ENCODE results near the gene UBN1. TPM values are rescaled to one million over a fixed set of nuclear protein-coding genes. Genes with fewer than 3 reads are reported as not detected.

UBN1 gene
- total and polyA plus RNA-seq, 4 donors: 7.3 to 19.7 (median 14.2) TPM

GRCh38 chr16:4873091-4873490 lies 25.8 kb downstream of the UBN1 start:
- DNase-seq (ENCODE audit: low spot score): no peak
- Histone ChIP-seq H3K4me1 (ENCODE audit: control insufficient read depth in 4 of 4, insufficient read depth in 4 of 4, low read length in 3 of 4) (peaks cover 3 to 15% (median 14%) of the 10 kb centered on the region in 4 donors), H3K27me3 (ENCODE audit: control insufficient read depth in 4 of 4, insufficient read depth in 4 of 4, low read length in 3 of 4) (no peaks in the 10 kb centered on the region), H3K36me3 (ENCODE audit: control insufficient read depth in 4 of 4, insufficient read depth in 3 of 4, low read depth in 1 of 4, low read length in 3 of 4) (peaks cover 16 to 79% (median 61%) of the 10 kb centered on the region in 4 donors), H3K9me3 (ENCODE audit: control insufficient read depth in 4 of 4, low read length in 3 of 4) (no peaks in the 10 kb centered on the region), H3K4me3 (ENCODE audit: low read depth in 1 of 3, low read length in 3 of 3) (no peak overlapping the region), H3K9ac (ENCODE audit: low read depth in 1 of 2, low read length in 2 of 2) (no peak overlapping the region), H3K27ac (ENCODE audit: low read depth in 1 of 2, low read length in 2 of 2) (no peak overlapping the region)
- 86% methylated on average over 3 of the region's 3 CpGs for WGBS
- no peak for TF ChIP-seq GABPA (IDR thresholded peaks at IDR 0.05 in 1 of 2, conservative IDR thresholded peaks at IDR 0.05 in 1 of 2)
- TF ChIP-seq FOXA1 (IDR thresholded peaks at IDR 0.05): no peak
- TF ChIP-seq, protein P1, sequence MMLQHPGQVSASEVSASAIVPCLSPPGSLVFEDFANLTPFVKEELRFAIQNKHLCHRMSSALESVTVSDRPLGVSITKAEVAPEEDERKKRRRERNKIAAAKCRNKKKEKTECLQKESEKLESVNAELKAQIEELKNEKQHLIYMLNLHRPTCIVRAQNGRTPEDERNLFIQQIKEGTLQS (IDR thresholded peaks at IDR 0.05): no peak
- TF ChIP-seq HNF4A (conservative IDR thresholded peaks at IDR 0.05): no peak
- no peak for TF ChIP-seq YY1 (IDR thresholded peaks at IDR 0.05)
- TF ChIP-seq NR2F2 (IDR thresholded peaks at IDR 0.05): no peak
- no peak for TF ChIP-seq RXRA (IDR thresholded peaks at IDR 0.05)
- TF ChIP-seq RAD21 (IDR thresholded peaks at IDR 0.05): no peak
- TF ChIP-seq SP1 (IDR thresholded peaks at IDR 0.05): no peak
- TF ChIP-seq, protein P2, sequence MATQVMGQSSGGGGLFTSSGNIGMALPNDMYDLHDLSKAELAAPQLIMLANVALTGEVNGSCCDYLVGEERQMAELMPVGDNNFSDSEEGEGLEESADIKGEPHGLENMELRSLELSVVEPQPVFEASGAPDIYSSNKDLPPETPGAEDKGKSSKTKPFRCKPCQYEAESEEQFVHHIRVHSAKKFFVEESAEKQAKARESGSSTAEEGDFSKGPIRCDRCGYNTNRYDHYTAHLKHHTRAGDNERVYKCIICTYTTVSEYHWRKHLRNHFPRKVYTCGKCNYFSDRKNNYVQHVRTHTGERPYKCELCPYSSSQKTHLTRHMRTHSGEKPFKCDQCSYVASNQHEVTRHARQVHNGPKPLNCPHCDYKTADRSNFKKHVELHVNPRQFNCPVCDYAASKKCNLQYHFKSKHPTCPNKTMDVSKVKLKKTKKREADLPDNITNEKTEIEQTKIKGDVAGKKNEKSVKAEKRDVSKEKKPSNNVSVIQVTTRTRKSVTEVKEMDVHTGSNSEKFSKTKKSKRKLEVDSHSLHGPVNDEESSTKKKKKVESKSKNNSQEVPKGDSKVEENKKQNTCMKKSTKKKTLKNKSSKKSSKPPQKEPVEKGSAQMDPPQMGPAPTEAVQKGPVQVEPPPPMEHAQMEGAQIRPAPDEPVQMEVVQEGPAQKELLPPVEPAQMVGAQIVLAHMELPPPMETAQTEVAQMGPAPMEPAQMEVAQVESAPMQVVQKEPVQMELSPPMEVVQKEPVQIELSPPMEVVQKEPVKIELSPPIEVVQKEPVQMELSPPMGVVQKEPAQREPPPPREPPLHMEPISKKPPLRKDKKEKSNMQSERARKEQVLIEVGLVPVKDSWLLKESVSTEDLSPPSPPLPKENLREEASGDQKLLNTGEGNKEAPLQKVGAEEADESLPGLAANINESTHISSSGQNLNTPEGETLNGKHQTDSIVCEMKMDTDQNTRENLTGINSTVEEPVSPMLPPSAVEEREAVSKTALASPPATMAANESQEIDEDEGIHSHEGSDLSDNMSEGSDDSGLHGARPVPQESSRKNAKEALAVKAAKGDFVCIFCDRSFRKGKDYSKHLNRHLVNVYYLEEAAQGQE (IDR thresholded peaks at IDR 0.05): no peak
- TF ChIP-seq JUND (IDR thresholded peaks at IDR 0.05): no peak
- TF ChIP-seq FOXA2 (IDR thresholded peaks at IDR 0.05): no peak
- TF ChIP-seq, protein P3, sequence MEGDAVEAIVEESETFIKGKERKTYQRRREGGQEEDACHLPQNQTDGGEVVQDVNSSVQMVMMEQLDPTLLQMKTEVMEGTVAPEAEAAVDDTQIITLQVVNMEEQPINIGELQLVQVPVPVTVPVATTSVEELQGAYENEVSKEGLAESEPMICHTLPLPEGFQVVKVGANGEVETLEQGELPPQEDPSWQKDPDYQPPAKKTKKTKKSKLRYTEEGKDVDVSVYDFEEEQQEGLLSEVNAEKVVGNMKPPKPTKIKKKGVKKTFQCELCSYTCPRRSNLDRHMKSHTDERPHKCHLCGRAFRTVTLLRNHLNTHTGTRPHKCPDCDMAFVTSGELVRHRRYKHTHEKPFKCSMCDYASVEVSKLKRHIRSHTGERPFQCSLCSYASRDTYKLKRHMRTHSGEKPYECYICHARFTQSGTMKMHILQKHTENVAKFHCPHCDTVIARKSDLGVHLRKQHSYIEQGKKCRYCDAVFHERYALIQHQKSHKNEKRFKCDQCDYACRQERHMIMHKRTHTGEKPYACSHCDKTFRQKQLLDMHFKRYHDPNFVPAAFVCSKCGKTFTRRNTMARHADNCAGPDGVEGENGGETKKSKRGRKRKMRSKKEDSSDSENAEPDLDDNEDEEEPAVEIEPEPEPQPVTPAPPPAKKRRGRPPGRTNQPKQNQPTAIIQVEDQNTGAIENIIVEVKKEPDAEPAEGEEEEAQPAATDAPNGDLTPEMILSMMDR (IDR thresholded peaks at IDR 0.05; ENCODE audit: low read depth, low read length, missing input control): no peak
- TF ChIP-seq, protein P4, sequence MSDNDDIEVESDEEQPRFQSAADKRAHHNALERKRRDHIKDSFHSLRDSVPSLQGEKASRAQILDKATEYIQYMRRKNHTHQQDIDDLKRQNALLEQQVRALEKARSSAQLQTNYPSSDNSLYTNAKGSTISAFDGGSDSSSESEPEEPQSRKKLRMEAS (IDR thresholded peaks at IDR 0.05): no peak
- TF ChIP-seq, protein P5, sequence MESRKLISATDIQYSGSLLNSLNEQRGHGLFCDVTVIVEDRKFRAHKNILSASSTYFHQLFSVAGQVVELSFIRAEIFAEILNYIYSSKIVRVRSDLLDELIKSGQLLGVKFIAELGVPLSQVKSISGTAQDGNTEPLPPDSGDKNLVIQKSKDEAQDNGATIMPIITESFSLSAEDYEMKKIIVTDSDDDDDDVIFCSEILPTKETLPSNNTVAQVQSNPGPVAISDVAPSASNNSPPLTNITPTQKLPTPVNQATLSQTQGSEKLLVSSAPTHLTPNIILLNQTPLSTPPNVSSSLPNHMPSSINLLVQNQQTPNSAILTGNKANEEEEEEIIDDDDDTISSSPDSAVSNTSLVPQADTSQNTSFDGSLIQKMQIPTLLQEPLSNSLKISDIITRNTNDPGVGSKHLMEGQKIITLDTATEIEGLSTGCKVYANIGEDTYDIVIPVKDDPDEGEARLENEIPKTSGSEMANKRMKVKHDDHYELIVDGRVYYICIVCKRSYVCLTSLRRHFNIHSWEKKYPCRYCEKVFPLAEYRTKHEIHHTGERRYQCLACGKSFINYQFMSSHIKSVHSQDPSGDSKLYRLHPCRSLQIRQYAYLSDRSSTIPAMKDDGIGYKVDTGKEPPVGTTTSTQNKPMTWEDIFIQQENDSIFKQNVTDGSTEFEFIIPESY (IDR thresholded peaks at IDR 0.05): no peak
- no peak for TF ChIP-seq HNF4G (IDR thresholded peaks at IDR 0.05)
- TF ChIP-seq EGR1 (IDR thresholded peaks at IDR 0.05; ENCODE audit: low read depth in 2 of 2): no peak
- TF ChIP-seq TAF1 (conservative IDR thresholded peaks at IDR 0.05): no peak

Measured in liver (tissue), 9 donors.